Caki2 (cell line): Measurements from ENCODE around the gene DMXL1. TPM values are rescaled to one million over a fixed set of nuclear protein-coding genes. Genes with fewer than 3 reads are reported as not detected.

Source experiments
- DNase-seq: peaks from one replicate; pipeline ENCODE4 v3.0.0-alpha.2; 2015; ENCODE audit warnings: low read depth
- in situ Hi-C: cut with HindIII; loops from 2 replicates; pipeline ENCODE4 v1.10.0; 2016; ENCODE audit warnings: low sequenced_read_pairs, low pct_unique_long_range_greater_than_20kb, mixed read lengths
- total RNA-seq: library from RNA; depleted of rRNA; stranded (reverse); fragments of >200 nt; shearing (Covaris generic); gene quantifications from 2 replicates; pipeline ENCODE4 v1.2.3, GENCODE V29; 2014; ENCODE audit warnings: low replicate concordance; rRNA removed

Gene DMXL1, protein sequence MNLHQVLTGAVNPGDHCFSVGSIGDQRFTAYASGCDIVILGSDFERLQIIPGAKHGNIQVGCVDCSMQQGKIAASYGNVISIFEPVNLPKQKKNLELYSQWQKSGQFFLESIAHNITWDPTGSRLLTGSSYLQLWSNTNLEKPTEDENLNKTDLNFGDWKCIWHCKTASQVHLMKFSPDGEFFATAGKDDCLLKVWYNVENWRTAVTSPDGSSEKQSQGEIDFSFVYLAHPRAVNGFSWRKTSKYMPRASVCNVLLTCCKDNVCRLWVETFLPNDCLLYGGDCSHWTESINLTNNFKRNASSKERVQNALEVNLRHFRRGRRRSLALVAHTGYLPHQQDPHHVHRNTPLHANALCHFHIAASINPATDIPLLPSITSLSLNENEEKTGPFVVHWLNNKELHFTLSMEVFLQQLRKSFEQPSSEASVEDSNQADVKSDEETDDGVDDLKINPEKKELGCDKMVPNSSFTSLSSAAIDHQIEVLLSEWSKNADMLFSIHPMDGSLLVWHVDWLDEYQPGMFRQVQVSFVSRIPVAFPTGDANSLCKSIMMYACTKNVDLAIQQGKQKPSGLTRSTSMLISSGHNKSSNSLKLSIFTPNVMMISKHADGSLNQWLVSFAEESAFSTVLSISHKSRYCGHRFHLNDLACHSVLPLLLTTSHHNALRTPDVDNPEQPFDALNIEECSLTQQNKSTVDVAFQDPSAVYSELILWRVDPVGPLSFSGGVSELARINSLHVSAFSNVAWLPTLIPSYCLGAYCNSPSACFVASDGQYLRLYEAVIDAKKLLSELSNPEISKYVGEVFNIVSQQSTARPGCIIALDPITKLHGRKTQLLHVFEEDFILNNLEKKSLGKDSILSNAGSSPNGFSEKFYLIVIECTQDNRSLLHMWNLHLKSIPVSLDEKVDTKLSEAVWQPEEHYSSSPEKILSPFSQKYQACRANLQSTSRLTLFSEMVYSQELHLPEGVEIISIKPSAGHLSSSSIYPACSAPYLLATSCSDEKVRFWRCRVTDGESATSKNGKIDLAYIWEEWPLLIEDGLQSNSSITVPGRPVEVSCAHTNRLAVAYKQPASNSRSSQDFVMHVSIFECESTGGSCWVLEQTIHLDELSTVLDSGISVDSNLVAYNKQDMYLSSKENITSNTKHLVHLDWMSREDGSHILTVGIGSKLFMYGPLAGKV (N-terminal part only)
- total RNA-seq, result 7.4 and 15.7 TPM in 2 replicates

GRCh38 chr5:119070828-119071560 is at the start of gene DMXL1:
Gene DMXL1, plus strand, starts transcription at chr5:119071087. Its CDS starts 483 bp downstream, at chr5:119071570.
- in situ Hi-C loops, result no loop called here
- peak; percentile 98 for DNase-seq

- in situ Hi-C loops, result no loop called here
- DNase-seq, result no peak
Observed at GRCh38 chr5:119021149-119021732, 49.6 kb upstream of the DMXL1 start.

DNA sequence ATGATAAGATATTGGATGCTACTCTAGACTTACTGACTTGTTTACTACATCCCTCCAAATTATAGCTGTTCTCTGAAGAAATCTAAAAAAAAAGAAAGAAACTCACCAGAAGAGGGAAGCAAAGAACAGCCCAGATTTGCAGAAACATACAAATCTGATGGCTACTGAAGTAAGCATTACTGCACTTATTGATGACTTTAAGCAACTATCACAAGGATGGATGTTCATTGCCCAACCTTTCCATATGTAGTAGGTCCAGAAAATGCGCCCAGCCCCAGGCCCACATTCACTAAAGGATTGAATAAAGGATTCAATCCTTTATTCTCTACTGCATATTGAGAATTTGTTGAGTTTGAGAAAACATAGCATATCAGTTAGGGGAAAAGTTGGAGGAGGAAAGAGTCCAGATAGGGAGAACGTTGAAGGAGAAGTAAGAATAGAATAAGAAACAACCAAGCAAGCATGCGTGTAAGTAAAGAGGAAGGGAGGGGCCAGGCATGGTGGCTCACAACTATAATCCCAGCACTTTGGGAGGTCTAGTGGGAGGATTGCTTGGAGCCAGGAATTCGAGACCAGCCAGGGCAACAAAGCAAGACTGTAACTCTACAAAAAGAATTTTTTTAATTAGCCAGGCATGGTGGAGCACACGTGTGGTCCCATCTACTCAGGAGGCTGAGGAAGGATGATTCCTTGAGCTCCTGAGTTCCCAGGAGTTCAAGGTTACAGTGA is 48.7 kb upstream of the DMXL1 start:
- peak; percentile 50 for DNase-seq
- in situ Hi-C loops, result no loop called here

DNA sequence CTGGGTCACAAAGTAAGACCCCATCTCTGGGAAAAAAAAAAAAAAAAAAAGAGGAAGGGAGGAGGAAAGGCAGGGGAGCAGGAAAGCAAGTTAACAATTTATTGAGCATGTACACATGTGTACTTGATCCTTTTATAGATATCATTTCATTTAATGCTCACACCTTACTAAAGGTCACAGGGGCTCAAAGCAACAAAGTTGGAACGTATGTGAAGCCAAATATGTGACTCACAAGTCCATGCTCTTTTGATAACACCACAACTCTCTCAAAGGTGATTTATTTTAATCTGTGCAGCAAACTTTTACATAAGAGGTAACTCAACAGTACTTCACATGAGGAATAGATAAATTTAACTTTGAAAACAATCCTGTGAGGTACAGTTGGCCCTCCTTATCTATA is 48.1 kb upstream of the DMXL1 start:
- no peak for DNase-seq
- in situ Hi-C loops, result no loop called here

GRCh38 chr5:119028575-119028974 is 42.3 kb upstream of the DMXL1 start:
- in situ Hi-C loops, result no loop called here
- no peak for DNase-seq

DNA sequence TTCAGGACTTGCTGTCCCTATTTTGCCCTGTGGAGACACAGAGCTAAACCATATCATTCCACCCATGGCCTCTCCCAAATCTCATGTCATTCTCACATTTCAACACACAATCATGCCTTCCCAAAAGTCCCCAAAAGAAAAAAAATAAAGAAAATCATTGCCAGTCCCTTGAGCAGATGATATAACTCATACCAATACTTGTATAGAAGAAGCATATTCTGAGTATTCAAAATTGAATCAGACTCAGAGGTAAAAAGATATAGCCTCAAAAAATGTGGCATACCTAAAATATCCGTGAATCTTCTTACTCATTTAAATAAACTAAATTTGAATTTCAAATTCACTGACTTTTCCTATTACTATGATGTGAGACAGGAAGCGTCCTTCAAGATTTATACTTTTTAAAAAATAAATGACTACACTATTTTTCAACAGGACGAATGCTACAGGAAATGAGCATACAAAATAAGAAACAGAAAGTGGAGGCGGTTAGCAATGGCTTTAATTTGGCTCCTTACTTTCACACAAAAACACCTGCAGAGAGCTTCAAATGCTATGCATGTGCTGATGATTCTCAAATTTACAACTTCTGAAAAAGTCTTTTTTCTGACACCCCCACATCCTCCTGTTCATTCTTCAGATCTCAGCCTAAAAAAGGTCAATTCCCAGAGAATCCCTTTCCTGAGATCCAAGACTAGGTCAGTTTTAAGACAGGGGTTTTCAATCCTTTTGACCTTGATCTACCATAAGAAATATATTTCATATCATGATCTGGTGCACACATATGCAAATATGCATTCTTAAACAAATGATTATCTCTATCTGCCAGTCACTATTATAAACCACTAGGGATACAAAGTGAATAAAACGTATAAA is 39.6 kb upstream of the DMXL1 start:
- no peak for DNase-seq
- in situ Hi-C loops, result no loop called here

DNA sequence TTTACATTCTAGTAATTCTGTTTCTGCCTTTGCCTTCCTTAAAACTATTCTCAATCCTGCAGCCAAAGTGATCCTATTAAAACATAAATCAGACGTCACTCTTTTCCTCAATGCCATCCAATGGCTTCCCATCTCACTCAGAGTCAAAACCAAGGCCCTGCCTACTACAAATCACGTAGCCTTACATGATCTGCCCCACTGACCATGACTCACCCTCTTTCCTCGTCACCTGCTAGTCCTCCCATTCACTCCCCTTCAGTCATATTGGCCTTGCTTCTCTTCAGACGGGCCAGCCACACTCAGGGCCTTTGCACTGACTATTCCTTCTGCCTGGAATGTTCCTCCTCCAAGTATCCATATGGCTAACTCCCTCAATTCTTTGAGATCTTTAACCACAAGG is 39.0 kb upstream of the DMXL1 start:
- DNase-seq, result peak; percentile 80
- in situ Hi-C loops, result no loop called here

DNA sequence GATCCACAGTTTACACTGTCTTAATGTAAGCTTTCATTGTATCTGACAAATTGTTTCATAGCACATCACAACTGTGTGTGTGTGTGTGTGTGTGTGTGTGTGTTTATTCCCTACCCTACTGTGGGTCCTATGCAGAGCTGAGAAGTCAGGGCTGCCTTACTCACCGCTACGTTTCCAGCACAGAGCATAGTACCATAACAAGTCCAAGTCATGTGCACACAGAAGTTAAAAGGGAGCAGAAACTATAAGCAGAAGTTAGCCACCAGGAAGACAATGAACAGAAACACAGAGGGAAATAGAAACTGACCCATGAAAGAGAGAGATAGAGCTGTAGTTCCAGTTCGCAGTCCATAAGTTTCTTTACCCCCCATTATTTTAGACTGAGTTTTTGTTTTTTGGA is 38.2 kb upstream of the DMXL1 start:
- in situ Hi-C loops, result no loop called here
- no peak for DNase-seq

- in situ Hi-C loops, result no loop called here
- no peak for DNase-seq
Observed at GRCh38 chr5:119033135-119033534, 37.8 kb upstream of the DMXL1 start.

DNA sequence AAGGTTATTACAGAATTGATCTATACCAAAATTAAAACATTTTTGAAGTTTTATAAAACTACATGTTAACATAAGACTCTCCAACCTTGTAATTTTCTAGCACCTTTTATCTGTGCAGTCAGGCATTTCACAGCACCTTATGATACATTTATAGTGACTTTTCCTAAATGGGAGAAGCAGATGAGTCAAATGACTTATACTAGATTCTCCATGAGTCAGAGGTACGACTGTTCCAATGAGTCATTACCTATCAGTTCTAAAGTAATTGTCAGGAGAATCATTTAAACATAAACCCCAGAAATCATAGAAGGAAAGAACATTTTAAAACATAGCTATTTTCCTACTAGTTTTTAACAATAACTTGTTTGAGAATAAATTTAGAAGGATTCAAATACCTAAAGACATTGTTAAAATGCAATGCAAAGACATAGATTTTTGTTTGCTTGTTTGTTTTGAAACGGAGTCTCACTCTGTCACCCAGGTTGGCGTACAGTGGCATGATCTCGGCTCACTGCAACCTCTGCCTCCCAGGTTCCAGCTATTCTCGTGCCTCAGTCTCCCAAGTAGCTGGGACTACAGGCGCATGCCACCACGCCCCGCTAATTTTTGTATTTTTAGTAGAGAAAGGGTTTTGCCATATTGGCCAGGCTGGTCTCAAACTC is 34.7 kb upstream of the DMXL1 start:
- DNase-seq, result peak; percentile 50
- in situ Hi-C loops, result no loop called here

- no peak for DNase-seq
- in situ Hi-C loops, result no loop called here
Observed at GRCh38 chr5:119037496-119038215, 33.2 kb upstream of the DMXL1 start.

- DNase-seq, result no peak
- in situ Hi-C loops, result no loop called here
Observed at GRCh38 chr5:119048246-119048645, 22.6 kb upstream of the DMXL1 start.

- in situ Hi-C loops, result no loop called here
- DNase-seq, result peak; percentile 63
Observed at GRCh38 chr5:119049824-119050449, 20.9 kb upstream of the DMXL1 start.

GRCh38 chr5:119054101-119054500 is 16.8 kb upstream of the DMXL1 start:
- in situ Hi-C loops, result no loop called here
- DNase-seq, result no peak

DNA sequence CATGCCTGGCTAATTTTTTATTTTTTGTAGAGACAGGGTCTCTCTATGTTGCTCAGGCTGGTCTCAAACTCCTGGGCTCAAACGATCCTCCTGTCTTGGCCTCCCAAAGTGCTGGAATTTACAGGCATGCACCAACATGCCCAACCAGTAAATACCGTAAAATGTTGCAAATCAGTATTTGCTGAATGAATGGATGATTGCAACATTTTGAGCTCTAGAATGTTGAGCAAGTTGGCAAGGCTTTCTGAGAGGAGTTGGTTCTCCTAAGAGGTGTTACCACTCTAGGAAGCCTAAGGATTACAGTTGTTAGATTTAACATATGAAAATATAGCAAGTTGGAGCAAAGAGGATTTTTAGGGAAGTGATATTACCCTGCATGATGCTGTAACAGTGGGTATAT is 15.6 kb upstream of the DMXL1 start:
- DNase-seq, result no peak
- in situ Hi-C loops, result no loop called here
